22Rv1 (cell line): ENCODE data around the gene AXDND1.

ENCODE experiments used
- H3K27ac ChIP-seq: fragments of 450-650 bp; 2 replicates; pipeline ENCODE4 v1.5.1; 2017
- CTCF ChIP-seq: fragments of 450-650 bp; IDR thresholded peaks from 2 replicates; pipeline ENCODE4 v1.5.1; 2017; ENCODE audit warnings: mild to moderate bottlenecking
- ZFX ChIP-seq: fragments of 450-650 bp; IDR thresholded peaks from 2 replicates; pipeline ENCODE4 v1.6.1; 2017; ENCODE audit warnings: antibody characterized with exemption, borderline replicate concordance

Gene AXDND1

GRCh38 chr1:179586107-179586823, 220.5 kb downstream of the AXDND1 start:
- TF ChIP-seq ZFX: no peak
- TF ChIP-seq CTCF: peak; percentile 99
- peak overlapping the region; percentile 43 for H3K27ac ChIP-seq

- H3K27ac ChIP-seq: no peak overlapping the region
- TF ChIP-seq CTCF (no peak), ZFX (no peak)
Observed at GRCh38 chr1:179587336-179587735, 221.6 kb downstream of the AXDND1 start.

- H3K27ac ChIP-seq: no peak overlapping the region
- TF ChIP-seq ZFX (no peak), CTCF (no peak)
Observed at GRCh38 chr1:179588425-179589024, 222.8 kb downstream of the AXDND1 start.

GRCh38 chr1:179589509-179589908, 223.7 kb downstream of the AXDND1 start:
- TF ChIP-seq CTCF: no peak
- no peak for TF ChIP-seq ZFX
- H3K27ac ChIP-seq: no peak overlapping the region

- TF ChIP-seq ZFX: no peak
- no peak for TF ChIP-seq CTCF
- no peak overlapping the region for H3K27ac ChIP-seq
Observed at GRCh38 chr1:179590671-179591070, 224.9 kb downstream of the AXDND1 start.

GRCh38 chr1:179591253-179591591, 225.5 kb downstream of the AXDND1 start:
- H3K27ac ChIP-seq: peak overlapping the region; percentile 19; the same call in 1 of the 2 replicates
- TF ChIP-seq ZFX: no peak
- TF ChIP-seq CTCF: no peak
